ENCODE data around the gene FOXM1. TPM values are rescaled to one million over a fixed set of nuclear protein-coding genes. Genes with fewer than 3 reads are reported as not detected.

The FOXM1 gene
- total RNA-seq, 1 experiment from 2014 or later = 36.1 TPM

DNA sequence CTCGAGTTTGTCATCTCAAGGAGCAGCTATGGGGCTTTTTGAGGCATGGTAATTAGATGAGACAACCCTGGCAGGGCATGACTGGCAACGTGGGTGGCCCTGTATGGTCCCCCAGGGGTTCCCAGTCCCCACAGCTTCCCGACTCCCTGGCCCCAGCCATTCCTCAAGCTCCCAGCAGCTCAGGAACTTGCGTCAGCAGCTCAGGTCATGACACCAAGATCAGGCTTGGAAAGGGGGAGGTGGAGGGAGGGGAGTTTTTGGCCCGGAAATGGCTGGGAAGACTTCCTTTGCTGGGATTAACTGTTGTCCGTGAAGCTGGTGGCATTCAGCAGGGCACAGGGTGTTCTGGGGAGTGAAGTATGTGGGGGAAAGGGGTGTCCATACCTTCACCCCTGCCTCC lies 31.7 kb downstream of the FOXM1 start:
- no peak for DNase-seq (ENCODE audit: low spot score)
- in situ Hi-C loops (cut with HindIII; ENCODE audit: low sequenced_read_pairs) = no loop called here

DNA sequence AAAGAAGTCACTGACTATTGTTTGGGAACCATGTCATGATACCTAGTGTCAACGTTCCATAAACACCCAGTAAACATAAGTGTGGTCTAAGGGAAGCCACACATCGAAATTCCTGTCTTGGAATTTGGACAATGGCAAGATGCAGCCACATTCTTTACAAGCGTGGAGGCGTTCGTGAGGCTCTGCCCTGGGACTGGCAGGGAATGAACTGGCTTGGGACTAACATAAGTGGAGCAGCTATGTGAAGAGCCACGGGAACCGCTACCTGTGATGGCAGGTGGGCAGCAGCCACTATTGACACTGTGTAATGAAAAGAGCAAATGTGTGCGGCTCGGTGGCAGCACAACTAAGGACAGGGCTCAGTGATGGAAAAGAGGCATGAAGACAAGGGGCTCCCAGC lies 32.2 kb downstream of the FOXM1 start:
- no peak for DNase-seq (ENCODE audit: low spot score)
- in situ Hi-C loops (cut with HindIII; ENCODE audit: low sequenced_read_pairs) = no loop called here

DNA sequence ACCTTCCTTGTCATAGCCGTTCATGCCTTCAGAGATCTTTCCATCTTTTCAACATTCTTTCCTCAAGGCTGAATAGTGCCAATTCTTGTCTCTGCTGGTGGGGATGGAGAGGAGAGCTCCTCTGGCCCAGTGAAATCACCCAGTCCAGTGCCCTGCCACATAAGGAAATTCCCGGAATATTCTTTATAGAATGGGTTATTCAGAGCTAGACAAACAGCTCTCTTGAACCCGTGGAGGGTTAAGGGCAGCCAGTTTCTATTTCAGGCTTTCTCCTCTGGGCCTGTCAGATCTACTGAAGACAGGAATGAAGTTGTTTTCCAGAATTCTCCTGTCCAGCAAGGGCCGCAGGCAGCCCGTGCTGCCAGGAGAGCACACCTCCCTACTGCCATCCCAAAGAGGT lies 34.0 kb downstream of the FOXM1 start:
- DNase-seq (ENCODE audit: low spot score) = no peak
- in situ Hi-C loops (cut with HindIII; ENCODE audit: low sequenced_read_pairs) = no loop called here

DNA sequence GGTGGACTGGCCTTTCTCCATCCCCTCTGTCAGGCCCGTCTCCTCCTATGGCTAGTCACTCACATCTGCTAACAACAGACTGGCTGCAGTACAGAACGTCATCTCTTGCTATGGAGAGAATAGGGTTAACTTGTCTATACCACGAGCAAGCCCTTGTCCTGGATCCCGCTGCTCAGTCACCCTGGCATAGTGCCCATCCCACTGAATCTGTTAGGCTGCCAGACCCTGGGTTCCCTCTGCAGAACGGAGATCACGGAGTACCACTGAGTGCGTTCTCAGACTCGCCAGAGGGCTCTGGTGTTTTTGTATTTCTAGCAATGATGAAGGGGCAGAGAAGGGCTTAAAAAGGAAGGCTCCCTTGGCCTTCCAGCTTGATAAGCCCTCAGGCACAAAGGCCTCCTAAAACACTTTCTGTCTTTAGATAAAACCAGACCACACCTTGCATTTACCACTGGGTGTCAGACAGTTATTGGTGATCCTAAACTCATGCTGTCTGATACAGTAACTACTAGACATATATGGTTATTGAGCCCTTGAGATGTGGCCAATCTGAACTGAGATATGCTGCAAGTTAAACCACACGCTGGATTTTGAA lies 35.8 kb downstream of the FOXM1 start:
- DNase-seq (ENCODE audit: low spot score) = peak; percentile 73
- in situ Hi-C loops (cut with HindIII; ENCODE audit: low sequenced_read_pairs) = no loop called here

DNA sequence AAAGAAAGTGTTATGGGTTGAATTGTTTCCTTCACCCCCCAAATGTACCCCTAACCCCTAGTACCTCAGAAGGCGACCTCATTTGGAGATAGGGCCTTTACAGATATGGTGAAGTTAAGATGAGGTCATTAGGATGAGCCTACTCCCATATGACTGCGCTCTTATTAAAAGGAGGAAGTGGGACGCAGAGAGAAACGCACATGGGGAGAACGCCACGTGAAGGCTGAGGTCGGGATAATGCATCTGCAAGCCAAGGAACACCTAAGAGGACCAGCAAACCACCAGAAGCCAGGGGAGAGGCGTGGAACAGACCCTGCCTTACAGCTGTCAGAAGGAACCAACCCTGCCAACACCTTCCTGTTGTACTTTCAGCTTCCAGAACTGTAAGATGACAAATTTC lies 40.4 kb downstream of the FOXM1 start:
- in situ Hi-C loops (cut with HindIII; ENCODE audit: low sequenced_read_pairs) = no loop called here
- DNase-seq (ENCODE audit: low spot score) = no peak

DNA sequence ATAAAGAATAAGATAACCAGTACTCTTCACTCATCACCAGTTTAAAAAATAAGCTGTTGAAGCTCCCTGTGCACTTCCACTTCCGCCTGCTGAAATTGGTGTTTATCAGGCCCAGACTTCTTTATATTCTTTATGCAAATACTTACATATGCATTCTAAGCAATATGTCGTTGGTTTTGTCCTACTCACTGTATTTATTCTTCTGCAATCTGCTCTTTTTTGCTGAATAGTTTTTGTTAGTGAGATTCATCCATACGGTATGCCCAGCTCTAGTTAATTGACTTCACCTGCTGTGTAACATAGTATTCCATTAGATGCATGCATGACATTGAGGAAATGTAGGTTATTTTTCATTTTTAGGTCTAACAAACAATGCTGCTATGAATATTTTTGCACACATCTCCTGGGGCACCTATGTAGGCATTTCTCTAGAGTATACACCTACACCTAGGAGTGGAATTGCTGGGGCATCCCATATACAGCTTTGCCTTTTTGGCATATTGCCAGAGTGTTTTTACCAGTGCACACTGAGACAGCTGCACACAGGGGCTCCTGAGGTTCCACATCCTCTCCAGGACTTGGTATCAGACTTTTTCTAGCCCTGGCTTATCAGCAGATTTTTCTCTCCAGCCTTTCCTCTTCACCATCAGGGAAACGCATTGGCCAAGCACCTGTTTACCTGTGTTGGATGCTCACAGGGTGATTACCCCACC lies 41.1 kb downstream of the FOXM1 start:
- in situ Hi-C loops (cut with HindIII; ENCODE audit: low sequenced_read_pairs) = no loop called here
- DNase-seq (ENCODE audit: low spot score) = no peak

DNA sequence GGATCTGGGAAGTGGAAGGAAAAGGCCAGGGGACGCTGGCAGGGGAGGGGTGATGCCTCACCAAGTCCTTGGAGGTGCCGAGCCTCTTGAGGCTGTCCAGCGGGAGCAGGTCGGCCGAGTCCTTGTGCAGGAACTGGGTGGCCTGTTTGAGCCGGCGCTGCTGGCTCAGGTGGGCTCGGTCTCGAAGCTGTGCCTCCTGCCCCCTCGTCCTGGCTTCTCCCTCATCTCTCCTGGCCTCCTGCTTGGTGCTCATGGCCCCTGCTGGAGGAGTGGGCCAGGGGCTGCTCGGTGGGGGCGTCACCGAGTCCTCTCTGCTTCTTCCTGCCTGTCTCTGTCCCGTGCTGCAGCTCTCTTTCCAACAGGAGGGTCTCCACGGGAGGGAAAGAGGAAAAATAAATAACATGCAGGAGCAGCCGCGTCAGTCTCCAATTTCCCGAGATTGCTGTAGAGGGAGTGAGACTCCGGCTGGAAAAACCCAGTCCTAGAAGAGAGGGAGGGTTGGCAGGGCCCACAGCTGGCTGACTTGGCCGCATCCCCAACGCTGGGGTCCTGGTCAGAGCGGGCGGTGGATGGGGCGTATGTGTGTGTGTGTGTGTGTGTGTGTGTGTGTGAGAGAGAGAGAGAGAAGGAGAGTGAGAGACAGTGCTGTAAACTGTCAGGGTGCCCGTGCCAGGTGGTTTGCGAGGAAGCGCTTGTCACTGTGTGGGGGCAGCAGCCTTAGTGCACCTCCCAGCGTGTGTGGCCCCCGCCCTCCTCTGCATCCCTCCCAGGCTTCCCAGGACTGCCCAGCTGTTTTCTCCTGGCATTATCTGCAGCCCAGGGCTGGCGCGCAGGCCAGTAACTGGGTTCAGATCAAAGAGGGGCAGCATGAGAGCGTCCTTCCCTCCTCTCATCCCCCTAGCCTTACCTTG lies 42.1 kb downstream of the FOXM1 start, which contains the start of gene NRIP2:
Gene NRIP2 (minus strand): TSS at position 455 of the 911 bp plus-strand sequence. CDS start 52 bp downstream, at position 403.
- in situ Hi-C loops (cut with HindIII; ENCODE audit: low sequenced_read_pairs) = no loop called here
- peak; percentile 73 for DNase-seq (ENCODE audit: low spot score)

DNA sequence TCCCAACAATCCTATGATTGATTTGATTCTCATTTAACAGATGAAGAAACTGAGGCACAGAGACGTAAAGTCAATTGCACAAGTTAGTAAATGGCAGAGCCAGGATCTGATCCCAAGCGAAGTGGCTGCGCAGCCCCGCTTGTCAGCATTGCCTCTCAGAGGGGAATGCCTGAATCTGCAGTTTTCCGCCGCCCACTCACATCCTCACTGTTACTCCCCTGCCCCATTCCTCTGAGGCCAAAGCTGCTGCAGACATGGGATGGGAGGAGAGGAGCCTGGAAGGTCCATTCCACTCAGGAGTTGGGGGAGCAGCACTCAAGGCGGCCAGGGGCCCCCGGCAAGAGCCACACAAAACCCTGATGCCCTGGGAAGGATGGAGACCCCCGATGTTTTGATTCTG lies 43.2 kb downstream of the FOXM1 start:
- DNase-seq (ENCODE audit: low spot score) = peak; percentile 60
- in situ Hi-C loops (cut with HindIII; ENCODE audit: low sequenced_read_pairs) = no loop called here

DNA sequence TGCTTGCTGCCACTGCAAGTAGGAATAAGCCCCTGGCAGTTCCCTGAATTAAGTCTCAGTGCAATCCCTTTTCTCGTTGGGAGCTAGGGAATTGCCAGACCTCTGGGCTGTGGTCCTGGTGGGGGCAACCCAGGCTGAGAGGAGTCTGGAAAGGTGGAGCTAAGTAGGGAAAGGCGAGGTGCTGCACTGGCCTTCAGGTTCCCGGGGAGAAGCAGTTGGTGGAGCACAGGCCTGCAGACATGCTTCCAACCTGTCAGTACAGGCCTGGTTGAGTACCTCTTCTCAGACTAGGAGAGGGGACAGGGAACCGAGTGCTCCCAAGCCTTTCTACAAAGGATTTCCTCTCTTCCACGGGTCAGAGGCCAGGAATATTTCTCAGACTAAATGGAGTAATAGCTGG lies 43.6 kb downstream of the FOXM1 start:
- in situ Hi-C loops (cut with HindIII; ENCODE audit: low sequenced_read_pairs) = no loop called here

DNA sequence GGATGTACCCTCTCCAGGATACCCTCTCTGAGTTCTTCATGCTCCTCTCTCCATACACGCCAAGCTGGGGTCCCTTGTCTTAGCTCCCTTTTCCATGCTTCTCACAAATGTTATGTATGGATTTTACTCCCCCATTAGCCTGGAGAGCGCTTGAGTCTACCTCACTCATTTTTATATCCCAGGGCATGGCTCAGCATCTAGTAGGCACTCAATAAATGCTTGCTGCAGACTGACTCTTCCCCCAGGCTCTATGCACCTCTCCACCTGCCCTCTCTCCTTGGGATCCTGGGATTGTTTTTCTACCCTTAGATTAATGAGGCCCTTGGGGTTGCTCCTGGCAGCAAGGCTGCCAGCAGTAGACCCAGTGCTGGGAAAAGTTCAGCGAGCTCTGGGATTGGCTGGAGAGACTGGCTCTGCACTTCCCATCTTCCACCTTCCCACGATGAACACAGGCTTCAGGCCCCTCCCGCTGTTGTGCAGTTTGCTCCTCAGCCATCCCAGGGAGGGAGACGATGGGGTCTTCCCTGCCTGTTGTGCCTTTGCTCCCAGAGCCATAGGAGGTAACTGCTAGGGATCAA lies 44.3 kb downstream of the FOXM1 start:
- peak; percentile 51 for DNase-seq (ENCODE audit: low spot score)
- in situ Hi-C loops (cut with HindIII; ENCODE audit: low sequenced_read_pairs) = no loop called here

More for the DNA sequence above, 43.6 kb downstream of the FOXM1 start:
- peak; percentile 79 for DNase-seq (ENCODE audit: low spot score)

DNA sequence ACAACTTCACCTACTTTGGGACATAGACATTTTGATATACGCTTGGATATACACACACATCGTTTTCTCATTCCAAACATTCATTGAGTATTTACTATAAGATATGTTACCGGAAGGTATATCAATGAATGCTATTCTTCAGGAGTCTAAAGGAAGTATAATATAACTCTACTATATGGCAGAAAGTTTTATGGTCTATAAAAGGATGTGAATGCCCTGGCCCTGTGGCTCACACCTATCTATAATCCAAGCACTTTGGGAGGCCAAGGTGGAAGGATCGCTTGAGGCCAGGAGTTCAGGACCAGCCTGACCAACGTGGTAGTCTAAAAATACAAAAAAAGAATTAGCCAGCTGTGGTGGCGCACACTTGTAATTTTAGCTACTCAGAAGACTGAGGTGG lies 47.7 kb downstream of the FOXM1 start:
- no peak for DNase-seq (ENCODE audit: low spot score)
- in situ Hi-C loops (cut with HindIII; ENCODE audit: low sequenced_read_pairs) = no loop called here

DNA sequence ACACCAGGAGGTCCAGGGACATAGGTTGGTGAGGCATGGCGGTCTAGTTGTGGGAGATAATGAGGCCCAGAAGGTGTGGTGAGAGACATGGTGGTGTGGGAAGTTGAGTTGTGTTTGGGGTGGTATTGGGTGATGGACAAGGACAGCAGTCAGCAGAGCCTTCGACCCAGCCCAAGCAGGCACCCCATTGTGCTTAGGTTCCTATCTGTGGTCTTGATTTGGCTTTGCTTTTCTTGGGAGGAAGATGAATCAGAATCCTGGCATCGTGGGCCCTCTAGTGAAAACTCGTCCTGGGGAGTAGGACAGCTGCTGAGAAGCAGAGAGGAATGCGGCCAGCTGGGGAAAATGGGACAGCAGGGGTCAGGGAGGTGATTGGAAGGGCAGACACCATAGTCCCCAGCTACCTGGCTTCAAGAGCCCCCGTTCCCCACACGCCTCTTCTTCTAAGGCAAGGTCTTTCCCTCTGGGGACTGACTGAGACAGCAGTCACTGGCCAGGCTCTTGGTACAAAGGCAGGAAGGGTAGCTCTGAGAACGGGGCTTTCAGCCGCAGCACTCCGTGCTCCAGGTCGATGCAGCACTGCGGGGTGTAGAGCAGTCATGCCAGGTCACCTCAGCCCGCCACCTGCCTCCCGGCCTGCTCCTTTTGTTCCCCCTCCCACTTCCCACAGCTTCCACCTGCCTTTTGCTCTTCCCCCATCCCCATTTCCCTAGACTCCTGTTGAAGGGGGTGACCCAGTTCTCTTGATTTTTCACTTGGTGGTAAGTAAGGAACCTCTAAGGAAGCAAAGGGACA lies 50.1 kb downstream of the FOXM1 start:
- in situ Hi-C loops (cut with HindIII; ENCODE audit: low sequenced_read_pairs) = no loop called here
- peak; percentile 75 for DNase-seq (ENCODE audit: low spot score)

DNA sequence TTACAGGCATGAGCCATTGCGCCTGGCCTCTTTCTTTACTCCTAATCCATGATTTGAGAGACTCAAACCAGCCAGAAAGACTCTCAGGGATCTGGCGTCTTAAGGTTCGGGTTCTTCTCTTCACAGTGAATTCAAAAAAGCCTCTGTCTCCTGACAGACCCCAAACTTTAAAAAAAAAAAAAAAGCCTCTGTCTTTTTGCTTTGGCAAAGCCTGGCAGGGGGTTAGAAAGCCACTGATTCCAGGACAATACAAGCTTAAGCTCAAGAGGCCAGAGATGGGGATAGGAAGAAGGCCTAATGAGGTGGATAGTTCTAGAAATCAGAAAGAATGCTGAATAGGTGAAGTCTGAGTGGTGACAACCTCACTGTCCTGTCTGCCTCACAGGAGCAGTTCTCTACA lies 50.9 kb downstream of the FOXM1 start:
- DNase-seq (ENCODE audit: low spot score) = no peak
- in situ Hi-C loops (cut with HindIII; ENCODE audit: low sequenced_read_pairs) = no loop called here

DNA sequence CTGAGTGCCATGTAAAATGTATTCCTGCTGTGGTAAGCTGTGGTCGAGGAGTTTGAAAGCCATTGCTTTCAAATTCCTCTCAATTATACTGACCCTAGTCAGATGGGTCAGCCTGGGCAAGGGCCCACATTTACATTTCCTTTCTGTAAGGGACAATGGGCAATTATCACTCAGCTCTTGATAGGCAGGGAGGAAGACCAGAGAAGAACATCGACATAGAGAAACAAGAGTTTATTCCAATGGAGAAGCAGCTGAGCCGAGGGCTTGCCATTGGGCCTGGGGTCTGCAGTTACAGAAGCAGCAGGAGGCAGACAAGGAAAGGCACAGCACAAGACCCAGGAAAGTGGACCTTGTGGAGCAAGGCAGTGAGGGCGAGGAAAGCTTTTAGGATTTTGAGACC lies 51.8 kb downstream of the FOXM1 start:
- no peak for DNase-seq (ENCODE audit: low spot score)
- in situ Hi-C loops (cut with HindIII; ENCODE audit: low sequenced_read_pairs) = no loop called here

DNA sequence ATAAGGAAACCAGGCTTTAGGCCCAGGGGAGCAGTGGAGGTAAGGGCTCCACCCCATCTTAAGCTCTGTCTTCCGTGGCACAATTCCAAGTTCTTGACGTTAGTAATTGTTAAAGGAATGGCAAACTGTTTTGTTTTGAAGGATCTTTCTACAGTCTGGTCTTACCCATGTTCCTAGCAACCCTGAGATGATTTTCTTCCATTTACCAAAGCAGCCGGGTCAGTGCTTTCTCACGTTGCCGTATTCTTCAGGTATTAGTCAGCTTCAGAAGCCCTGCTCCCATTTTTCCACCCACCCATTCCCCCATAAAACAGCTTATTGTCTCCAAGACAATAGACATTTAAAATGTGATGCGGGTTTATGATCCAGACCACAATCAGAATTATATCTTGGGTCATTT lies 52.4 kb downstream of the FOXM1 start:
- in situ Hi-C loops (cut with HindIII; ENCODE audit: low sequenced_read_pairs) = no loop called here
- DNase-seq (ENCODE audit: low spot score) = no peak

DNA sequence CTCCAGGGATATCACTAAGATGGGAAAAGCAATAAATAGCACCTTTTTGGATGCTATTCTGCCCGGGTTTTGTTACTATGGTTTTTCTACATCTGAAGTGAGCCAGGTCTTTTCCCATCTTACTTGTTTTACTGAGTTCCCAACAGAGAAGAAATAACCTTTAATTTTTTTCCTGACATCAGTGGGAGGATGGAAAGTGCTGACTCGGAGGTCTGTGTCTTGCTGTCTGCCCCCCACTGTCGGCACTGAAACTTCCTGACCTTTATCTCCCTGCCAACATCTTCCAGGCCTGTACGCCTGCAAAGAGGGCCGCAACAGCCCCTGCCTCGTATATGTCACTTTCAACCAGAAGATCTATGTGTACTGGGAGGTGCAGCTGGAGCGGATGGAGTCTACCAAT lies 53.5 kb downstream of the FOXM1 start:
- in situ Hi-C loops (cut with HindIII; ENCODE audit: low sequenced_read_pairs) = no loop called here

DNA sequence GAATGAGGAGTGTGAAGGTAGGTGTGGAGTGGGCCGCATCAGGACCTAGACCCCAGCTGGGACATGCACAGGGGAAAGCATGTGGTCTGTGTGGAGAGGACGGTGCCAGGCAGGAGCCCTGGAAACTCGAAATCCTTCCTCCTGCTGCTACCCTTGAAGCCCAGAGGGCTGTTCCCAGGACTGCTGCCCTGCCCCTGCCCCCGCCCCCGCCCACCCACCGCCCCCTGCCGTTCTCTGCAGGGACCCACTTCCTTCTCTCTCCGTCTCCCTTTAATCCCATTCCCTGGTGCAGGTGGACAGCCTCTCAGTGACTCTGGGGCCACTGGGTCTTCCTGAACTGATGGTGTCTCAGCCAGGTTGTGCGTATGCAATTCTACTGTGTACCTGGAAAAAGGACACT lies 56.5 kb downstream of the FOXM1 start:
- DNase-seq (ENCODE audit: low spot score) = no peak

More for the DNA sequence above, 53.5 kb downstream of the FOXM1 start:
- no peak for DNase-seq (ENCODE audit: low spot score)

DNA sequence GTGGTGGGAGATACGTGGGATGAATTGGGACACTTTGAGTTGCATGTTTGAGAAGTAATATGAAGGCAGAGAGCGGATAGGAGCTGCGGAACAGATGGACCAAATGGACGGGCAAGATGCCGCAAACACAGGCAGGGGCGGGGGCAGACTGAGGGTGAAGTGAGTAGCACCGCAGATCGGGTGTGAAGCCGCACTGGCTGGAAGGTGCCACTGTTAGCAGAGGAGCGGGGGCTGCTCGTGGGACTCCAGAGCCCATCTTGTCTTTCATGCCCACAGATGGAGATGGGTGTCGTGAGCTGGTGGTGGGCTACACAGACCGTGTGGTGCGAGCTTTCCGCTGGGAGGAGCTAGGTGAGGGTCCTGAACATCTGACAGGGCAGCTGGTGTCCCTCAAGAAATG lies 57.2 kb downstream of the FOXM1 start:
- in situ Hi-C loops (cut with HindIII; ENCODE audit: low sequenced_read_pairs) = no loop called here
- no peak for DNase-seq (ENCODE audit: low spot score)

More for the DNA sequence above, 56.5 kb downstream of the FOXM1 start:
- in situ Hi-C loops (cut with HindIII; ENCODE audit: low sequenced_read_pairs) = no loop called here
